RPMI8226 (cell line): Measurements from ENCODE around the gene ZNF300.
"Not testable (repeated sequence)": the region's sequence is repeated elsewhere in the genome, so short reads cannot be mapped to it uniquely, and the experiment has no call there.

Experiments used
- DNase-seq: peaks from one replicate; pipeline ENCODE4 v3.0.0-alpha.2; 2015

ZNF300 gene

DNA sequence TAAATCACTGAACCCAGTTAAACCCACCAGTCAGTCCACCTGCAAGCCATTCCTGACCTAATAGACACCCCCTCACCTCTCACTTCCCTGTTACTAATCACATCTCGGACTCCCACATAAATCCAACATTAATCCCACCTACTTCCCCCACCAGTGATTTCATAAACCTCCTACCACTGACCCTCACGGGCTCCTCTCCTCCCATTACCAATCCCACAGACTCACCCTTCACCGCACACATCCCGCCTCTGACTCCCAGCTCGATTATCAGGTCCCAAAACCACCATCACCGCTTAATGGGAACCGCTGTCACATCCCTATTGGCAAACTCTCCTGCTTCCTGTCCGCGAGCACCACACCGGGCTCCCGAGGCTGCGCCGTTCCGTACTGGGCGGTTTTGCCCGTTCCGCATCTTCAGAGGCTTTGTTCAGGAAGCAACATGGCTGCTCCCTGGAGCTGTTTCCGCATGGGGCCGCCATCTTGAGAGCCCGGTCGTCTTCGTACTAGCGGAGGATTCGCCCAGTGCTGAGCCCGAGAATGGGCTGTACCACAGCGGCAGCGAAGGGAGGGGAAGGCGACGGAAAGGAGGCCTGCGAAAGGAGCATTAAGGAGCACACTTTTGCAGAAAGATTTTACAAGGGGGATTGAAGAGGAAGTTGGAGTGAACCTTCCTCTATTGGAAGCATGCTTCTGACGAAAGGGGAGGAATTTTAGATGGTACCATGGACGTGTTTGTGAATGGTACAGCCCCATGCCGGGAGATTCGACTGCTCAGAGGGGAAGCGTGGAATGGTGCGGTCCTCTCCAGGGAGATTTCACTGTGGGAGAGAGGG, at the start of gene ZNF300:
Gene ZNF300 (minus strand): TSS at position 502 of the 833 bp plus-strand sequence. CDS start 1,825 bp downstream, outside the sequence.
- DNase-seq = peak; percentile 93

DNA sequence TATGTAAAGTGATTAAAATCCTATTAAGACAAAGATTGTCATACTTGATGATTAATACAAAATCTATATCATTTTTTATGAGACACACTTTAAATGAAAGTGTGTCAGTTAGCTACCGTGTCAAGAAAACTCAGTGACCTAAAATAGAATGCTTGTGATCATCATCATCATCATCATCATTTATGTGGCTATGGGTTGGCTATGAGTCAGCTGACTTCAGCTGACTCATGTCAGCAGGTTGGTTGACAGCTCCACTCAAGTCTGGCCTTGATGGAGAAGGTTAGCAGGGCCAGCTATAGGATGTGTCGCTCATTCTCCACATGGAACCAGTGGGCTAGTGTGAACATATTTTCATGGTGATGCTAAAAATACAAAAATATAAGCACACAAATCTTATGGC, 43.8 kb upstream of the ZNF300 start:
- no peak for DNase-seq

GRCh38 chr5:150946351-150946905, 41.6 kb upstream of the ZNF300 start:
- DNase-seq = peak; percentile 21

- DNase-seq = no peak
Measured at GRCh38 chr5:150945947-150946346, 41.2 kb upstream of the ZNF300 start.

DNA sequence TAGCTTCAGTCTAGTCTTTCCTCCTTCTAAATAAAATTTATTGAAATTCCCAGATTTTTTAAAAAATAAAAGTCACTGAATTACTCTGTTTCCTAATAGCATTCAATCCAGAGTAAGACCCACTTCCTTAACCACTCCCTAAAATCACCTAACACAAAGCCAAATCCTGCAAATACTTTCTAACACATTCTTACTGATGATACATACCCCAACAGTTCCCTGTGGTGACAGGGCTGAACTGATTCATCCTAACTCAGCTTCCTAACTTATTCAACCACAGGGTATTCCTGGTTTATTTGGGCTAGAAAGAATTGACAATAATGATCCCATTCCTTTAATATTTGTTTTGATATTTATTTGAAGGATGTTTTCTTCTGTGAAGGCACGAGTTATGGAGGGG, 40.7 kb upstream of the ZNF300 start:
- no peak for DNase-seq

GRCh38 chr5:150931368-150931965, 26.7 kb upstream of the ZNF300 start:
- DNase-seq = no peak

DNA sequence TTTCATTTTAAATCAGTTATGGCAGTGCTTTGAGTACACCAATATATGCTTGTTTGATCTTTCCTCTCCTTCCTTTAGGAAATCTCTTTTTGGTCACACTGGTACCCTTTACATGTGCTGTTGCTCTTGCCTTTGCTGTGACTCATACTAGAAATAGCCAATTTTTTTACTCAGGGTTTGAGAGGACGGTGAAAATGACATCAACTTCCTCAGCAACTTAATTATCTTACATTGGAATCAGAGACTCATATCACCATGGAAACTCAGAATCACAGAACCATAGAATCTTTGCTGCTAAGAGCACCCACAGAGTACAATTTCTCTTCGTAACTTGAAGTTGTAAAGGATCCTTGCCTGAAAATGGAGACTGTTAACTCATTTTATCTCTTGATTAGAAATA, 13.8 kb upstream of the ZNF300 start:
- DNase-seq = no peak

DNA sequence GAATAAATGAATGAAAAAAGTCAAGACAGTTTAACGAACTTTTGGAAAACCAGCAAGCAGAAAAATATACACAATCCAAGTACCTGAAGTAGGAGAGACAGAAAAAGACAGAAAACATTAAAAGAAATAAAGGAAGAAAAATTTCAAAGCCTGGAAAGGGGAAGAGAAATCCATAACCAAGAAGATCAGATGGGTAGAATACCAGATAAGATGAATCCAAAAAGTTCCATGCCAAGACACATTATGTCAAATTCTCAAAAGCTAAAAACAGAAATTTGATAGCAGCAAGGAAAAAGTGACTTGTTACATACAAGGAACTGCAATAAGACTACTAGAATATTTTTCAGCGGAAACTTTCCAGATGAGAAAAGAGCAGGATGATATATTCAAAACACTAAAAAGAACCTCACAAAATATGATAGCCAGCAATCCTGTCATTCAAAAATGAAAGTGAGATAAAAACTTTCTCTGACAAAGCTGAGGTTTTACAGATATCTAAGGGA, 7.6 kb upstream of the ZNF300 start:
- no peak for DNase-seq

- no peak for DNase-seq
Measured at GRCh38 chr5:150905312-150905683, 518 bp upstream of the ZNF300 start.

GRCh38 chr5:150901446-150901845, 3.3 kb downstream of the ZNF300 start:
- DNase-seq = no peak

GRCh38 chr5:150895431-150896428, 9.1 kb downstream of the ZNF300 start:
- no peak for DNase-seq

GRCh38 chr5:150879358-150879757, 25.4 kb downstream of the ZNF300 start:
- no peak for DNase-seq

DNA sequence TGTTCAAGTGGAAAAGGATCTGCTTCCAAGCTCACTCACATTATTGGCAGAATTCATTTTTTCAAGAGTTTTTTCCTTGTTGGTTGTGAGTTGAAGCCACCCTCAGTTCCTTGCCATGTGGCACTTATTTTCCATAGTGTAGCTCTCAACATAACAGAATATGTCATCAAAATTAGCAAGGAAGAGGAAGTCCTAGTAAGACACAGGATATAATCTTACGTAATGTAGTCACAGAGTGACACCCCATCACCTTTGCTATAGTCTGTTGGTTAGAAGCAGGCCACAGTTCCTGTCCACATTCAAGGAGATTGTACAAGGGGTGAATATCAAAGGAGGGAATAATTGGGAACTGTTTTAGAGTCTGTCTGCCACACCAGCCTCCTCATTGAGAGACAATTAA, 42.7 kb downstream of the ZNF300 start:
- DNase-seq = no peak

DNA sequence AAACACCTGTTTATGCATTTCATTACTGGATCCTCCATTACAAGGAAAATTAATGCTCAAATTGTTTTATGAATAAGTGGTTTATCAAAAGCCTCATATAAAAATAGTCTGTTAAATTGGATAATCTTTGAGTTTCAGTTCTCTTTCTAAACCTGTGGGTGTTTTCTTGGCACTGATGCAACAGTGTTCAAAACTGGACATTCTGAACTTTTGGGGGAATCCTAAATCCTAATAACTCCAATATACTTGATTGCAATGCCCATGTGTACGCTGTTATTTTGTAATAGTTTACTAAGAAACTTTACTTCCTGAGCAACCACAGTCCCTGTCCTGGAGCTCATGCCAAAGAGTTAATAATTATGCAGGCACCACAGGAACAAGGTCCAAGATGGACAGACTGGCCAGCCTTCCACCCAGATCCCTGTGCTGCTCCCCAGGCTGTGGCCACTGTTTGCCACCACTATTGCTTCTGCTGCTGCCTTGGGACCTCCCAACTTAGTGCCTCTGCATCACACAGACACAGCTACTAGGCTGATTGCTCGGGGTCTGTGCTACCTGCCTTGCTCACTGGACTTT, 44.4 kb downstream of the ZNF300 start:
- DNase-seq = no peak

GRCh38 chr5:150856700-150857099, 48.1 kb downstream of the ZNF300 start:
- DNase-seq = not testable (repeated sequence)

GRCh38 chr5:150853561-150853960, 51.2 kb downstream of the ZNF300 start:
- no peak for DNase-seq

DNA sequence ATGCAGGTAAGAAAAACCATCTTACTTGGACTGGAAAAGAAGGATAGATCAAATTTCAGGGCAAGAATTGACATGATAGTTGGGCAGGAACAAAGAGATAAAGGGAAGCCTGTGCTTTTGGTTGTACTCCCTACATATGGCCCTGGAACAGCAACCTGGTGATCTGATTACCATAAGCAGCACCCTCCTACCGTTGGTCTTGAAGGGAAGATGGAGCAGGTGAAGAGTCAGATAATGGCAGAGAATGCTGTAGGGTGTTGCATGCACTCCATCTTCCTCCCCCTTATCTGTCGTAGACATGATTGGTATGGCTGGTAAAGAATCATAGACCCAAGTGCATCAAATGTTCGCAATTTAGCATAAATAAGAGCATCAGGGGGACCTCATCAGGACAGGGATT, 53.7 kb downstream of the ZNF300 start:
- no peak for DNase-seq

GRCh38 chr5:150848271-150848670, 56.5 kb downstream of the ZNF300 start:
- no peak for DNase-seq

GRCh38 chr5:150847334-150847695, 57.5 kb downstream of the ZNF300 start:
- DNase-seq = no peak

GRCh38 chr5:150846654-150847333, 58.0 kb downstream of the ZNF300 start:
- peak; percentile 78 for DNase-seq

- not testable (repeated sequence) for DNase-seq
Measured at GRCh38 chr5:150846308-150846653, 58.5 kb downstream of the ZNF300 start, which contains the start of gene IRGM. Gene IRGM, plus strand, starts transcription at chr5:150846521. Its CDS starts 1,603 bp downstream, at chr5:150848124.
